Erythroblast (primary cell): ENCODE measurements around the gene CEP85L.
A peak's percentile ranks its signal among the peaks of the same experiment; 100 is the strongest.

ENCODE experiments used
- DNase-seq, 2 experiments: peaks; one replicate each; lab custom pipeline; 2025; lab: John Stamatoyannopoulos, UW
- GATA1 ChIP-seq: IDR thresholded peaks from 2 replicates; pipeline ENCODE4 v1.6.1; 2011; ENCODE audit warnings: low read depth, mild to moderate bottlenecking, control low read depth, low read length, moderate library complexity
- POLR2A ChIP-seq: IDR thresholded peaks from 2 replicates; pipeline ENCODE4 v1.6.1; 2011; ENCODE audit warnings: mild to moderate bottlenecking, low read length

Gene CEP85L

DNA sequence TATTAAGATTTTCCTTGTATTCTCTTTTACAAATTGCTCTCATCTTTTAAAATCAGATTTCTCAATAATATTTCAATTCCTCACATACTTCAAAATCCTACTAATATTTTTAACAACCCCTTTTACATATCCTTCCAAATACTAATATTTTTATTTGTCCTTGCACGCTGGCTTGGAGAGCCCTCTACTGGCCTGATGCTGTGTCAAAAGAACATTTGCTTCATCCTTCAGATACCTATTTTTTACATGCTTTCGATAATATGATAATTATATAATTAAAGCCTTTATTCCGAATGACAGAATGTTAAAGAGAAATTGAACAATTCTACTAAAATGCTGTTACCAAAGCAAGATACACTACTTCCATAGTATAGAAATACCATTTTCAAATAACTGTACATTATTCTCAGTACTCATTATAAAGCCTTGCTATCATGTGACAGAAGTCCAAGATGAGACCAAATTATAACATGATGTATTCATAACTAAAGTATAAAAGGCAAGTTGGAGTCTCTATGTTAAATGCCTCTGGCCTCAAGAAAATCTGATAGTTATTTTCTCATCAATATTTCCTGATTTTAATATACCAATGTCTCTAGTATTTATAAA is 142.3 kb downstream of the CEP85L start:
- TF ChIP-seq GATA1 = no peak
- TF ChIP-seq POLR2A = no peak
- peak; percentile 25 to 54 for DNase-seq

GRCh38 chr6:118507636-118508035 is 143.8 kb downstream of the CEP85L start:
- no peak for DNase-seq

DNA sequence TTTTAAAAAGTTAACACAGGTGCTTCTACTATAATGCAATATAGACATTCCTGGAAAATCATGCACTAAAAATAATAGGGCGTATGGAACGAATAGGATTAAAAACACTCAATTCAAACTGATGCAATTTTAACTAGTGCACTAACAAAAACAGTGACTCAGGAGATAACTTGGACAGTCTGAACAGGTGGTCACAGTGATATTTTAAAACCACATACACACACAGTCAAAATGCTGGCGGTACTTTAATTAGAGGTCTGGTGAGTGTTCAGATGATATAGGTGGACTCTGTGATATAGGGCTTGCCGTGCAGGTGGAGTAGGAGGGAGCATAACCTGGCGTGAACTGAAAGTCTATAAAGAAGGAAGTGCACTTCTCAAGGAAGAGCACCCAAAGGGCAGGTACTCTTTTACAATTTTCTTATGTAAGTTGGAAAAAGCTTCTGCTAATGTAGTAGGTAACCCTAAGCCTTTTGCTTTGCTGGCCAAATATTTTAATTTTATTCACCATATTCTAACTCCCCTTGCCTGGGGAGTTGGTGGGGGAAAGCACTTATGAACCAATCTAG is 145.2 kb downstream of the CEP85L start:
- TF ChIP-seq GATA1 = no peak
- TF ChIP-seq POLR2A = no peak
- peak in 1 of 2 experiments; percentile 8 for DNase-seq

More at GRCh38 chr6:118507636-118508035, 143.8 kb downstream of the CEP85L start:
- TF ChIP-seq GATA1 (no peak), POLR2A (no peak)

GRCh38 chr6:118505656-118506055 is 145.7 kb downstream of the CEP85L start:
- DNase-seq = no peak
- TF ChIP-seq GATA1 (no peak), POLR2A (no peak)

DNA sequence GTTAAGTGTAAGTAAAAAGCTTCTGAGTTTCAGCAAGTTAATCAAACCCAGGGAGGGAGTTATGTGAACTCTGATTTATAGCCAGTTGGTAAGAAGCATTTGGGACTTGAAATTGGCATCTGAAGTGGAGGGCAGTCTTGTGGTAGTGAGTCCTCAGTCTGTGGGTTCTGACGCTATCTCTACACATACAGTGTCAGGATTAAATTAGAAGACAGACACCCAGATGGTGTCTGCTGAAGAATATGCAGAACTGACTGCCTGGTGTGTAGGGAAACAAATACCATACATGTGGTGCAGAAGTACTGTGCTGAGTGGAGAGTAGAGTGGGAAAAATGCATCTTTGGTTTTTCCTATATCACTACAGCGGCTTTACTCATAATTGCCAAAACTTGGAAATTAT is 146.8 kb downstream of the CEP85L start:
- no peak for DNase-seq
- no peak for TF ChIP-seq GATA1
- no peak for TF ChIP-seq POLR2A

- DNase-seq = peak; percentile 42 to 65
- no peak for TF ChIP-seq POLR2A
- TF ChIP-seq GATA1 = no peak
Measured at GRCh38 chr6:118502169-118502568, 149.2 kb downstream of the CEP85L start.

GRCh38 chr6:118501765-118502164 is 149.6 kb downstream of the CEP85L start:
- no peak for TF ChIP-seq POLR2A
- TF ChIP-seq GATA1 = no peak

GRCh38 chr6:118501099-118501498 is 150.3 kb downstream of the CEP85L start:
- no peak for DNase-seq
- TF ChIP-seq POLR2A = no peak
- no peak for TF ChIP-seq GATA1

More at GRCh38 chr6:118501765-118502164, 149.6 kb downstream of the CEP85L start:
- DNase-seq = no peak

DNA sequence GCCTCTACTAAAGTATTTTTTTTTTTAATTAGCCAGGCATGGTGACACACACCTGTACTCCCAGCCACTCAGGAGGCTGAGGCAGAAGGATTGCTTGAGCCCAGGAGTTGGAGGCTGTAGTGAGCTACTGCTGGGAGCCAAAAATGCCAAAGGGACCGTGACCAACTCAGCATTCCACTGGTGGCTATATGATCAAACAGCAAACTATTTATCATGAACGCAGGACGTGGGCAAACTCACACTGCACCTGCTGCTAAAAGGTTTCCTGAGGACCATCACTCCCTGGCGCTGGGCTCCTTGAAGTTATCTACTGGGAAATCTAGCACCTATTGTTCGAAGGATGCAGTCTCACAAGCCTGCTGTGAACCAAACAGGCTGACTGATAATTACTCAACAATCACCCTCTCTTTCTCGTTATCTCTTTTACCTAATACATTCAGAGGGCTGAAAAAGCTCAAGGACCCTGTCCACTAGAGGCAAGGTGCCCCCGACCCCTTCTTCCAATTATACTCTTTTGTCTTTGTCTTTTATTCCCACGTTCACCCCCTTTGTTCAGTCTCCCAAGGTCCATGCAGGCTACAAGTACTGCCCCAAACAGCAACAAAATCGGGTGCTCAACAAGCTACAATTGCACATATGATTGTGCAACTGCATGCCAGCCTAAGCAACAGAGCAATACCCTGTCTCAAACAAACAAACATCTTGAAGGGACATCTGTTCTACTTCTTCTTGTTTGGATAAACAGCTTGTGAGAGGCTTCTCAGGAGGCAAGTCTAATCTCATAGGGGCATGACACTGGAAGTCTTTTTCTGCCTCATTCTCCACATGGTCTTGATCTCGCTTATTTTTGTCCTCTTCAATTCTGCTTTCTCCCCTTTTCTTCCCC is 151.0 kb downstream of the CEP85L start:
- no peak for DNase-seq
- no peak for TF ChIP-seq GATA1

DNA sequence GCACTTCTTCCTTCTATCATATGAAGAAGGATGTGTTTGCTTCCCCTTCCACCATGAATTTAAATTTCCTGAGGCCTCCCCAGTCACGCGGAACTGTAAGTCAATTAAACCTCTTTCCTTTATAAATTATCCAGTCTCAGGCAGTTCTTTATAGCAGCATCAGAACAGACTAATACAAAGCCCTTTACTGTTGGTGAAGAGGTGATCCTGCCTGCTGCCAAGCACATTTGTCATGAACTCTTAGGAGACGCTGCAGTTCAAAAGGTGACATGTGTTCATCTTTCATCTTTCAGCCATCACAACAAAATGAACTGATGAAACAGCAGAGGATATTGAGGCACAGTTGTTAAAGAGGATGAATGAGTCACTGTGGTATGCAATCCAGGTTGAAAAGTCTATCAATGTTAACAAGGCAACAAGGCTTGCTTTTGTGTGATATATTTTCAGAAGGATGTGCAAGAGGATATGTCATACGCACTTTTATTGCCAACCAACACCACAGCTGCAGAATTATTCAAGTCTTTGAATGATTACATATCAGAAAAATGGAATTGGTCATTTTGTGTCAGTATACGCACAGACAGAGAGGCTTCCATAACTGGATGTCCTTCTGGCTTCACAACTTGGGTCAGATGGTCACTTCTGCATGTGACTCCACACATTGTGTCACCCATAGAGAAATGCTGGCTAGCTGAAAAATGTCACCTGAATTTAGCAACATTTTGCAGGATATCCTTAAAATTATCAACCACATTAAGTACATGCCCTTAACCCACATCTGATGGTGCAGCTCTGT is 155.7 kb downstream of the CEP85L start:
- TF ChIP-seq POLR2A (no peak), GATA1 (no peak)
- DNase-seq = no peak

DNA sequence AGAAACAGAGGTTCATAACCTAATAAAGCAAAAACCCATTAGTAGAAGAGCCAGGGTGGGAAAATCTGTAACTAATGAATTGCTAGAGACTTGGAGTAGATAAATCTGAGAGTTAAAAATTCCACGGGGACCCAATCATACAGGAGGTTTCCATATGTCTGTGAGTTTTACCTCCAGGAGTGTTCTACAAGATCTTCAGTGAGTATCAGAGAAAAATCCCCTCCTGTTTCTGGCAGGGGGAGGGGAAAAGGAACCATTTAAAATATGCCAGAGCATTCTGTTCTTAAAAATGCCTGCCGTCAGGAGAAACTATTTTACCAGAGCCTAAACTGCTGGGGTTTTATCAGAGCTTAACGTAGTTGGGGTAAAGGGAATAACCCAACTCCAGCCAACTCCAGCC is 157.3 kb downstream of the CEP85L start:
- TF ChIP-seq GATA1 (no peak), POLR2A (no peak)
- no peak for DNase-seq

- TF ChIP-seq POLR2A (no peak), GATA1 (no peak)
- DNase-seq = no peak
Measured at GRCh38 chr6:118489990-118490389, 161.4 kb downstream of the CEP85L start.

DNA sequence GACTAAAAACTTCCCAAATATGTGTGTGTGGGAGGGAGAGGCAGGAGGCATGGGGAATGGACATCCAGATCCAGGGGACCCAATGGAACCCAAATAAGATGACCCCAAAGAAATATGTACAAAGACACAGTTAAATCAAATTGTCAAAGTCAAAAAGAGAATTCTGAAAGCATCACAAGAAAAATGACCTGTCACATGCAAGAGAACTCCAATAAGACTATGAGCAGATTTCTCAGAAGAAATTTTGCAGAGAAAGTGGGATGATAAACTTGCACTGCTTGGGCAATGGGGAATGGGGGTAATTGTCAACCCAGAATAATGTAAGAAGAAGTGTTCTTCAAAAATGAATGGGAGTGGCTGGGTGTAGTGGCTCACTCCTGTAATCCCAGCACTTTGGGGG is 162.8 kb downstream of the CEP85L start:
- no peak for DNase-seq
- no peak for TF ChIP-seq GATA1
- TF ChIP-seq POLR2A = no peak
